Osteoblast (primary cell): ENCODE measurements around the gene OR5AR1. TPM values are rescaled to one million over a fixed set of nuclear protein-coding genes. Genes with fewer than 3 reads are reported as not detected.

Experiments used
- DNase-seq: peaks from one replicate; pipeline ENCODE4 v3.0.0; 2011; ENCODE audit warnings: low spot score, mixed read lengths; ENCODE audit not compliant: insufficient read length; ENCODE audit errors: missing footprints
- H2AFZ ChIP-seq: 2 replicates; pipeline ENCODE4 v1.6.0; 2011; ENCODE audit warnings: mild to moderate bottlenecking, low read length
- H3K27ac ChIP-seq: 2 replicates; pipeline ENCODE4 v1.5.1; 2011; ENCODE audit warnings: mild to moderate bottlenecking, low read depth, low read length, moderate library complexity
- H3K27me3 ChIP-seq: 2 replicates; pipeline ENCODE4 v1.6.0; 2012; ENCODE audit warnings: mild to moderate bottlenecking, control low read depth, inconsistent platforms, low read length, moderate library complexity; ENCODE audit not compliant: insufficient read depth
- H3K36me3 ChIP-seq: 2 replicates; pipeline ENCODE4 v1.5.1; 2011; ENCODE audit warnings: mild to moderate bottlenecking, low read length, control low read depth, moderate library complexity; ENCODE audit not compliant: insufficient read depth
- H3K4me1 ChIP-seq: 2 replicates; pipeline ENCODE4 v1.5.1; 2011; ENCODE audit warnings: mild to moderate bottlenecking, low read length, control low read depth, moderate library complexity; ENCODE audit not compliant: insufficient read depth
- H3K4me2 ChIP-seq: 2 replicates; pipeline ENCODE4 v1.6.0; 2011; ENCODE audit warnings: mild to moderate bottlenecking, low read length; ENCODE audit not compliant: insufficient read depth
- H3K4me3 ChIP-seq: fragments of 200-600 bp; sonication (generic); 3 replicates; pipeline ENCODE4 v1.5.1; 2012; ENCODE audit warnings: mild to moderate bottlenecking, low read length, inconsistent platforms; ENCODE audit not compliant: insufficient read depth
- H3K79me2 ChIP-seq: 2 replicates; pipeline ENCODE4 v1.6.0; 2012; ENCODE audit warnings: mild to moderate bottlenecking, low read length, control low read depth, inconsistent platforms; ENCODE audit not compliant: insufficient read depth
- H3K9me3 ChIP-seq: 2 replicates; pipeline ENCODE4 v1.5.1; 2011; ENCODE audit warnings: low read depth, low read length, control low read depth
- H4K20me1 ChIP-seq: 2 replicates; pipeline ENCODE4 v1.6.0; 2012; ENCODE audit warnings: mild to moderate bottlenecking, low read length, control low read depth; ENCODE audit not compliant: insufficient read depth
- small RNA-seq: library from RNA; depleted of rRNA; stranded (forward); fragments of <200 nt; gene quantifications from one replicate; pipeline ENCODE3, GENCODE V24; 2012
- total RNA-seq: library from RNA; depleted of rRNA; stranded (reverse); fragments of >200 nt; gene quantifications from 2 replicates; pipeline ENCODE4 v1.2.3, GENCODE V29; 2012
- TF ChIP-seq, protein P1 (sequence below): IDR thresholded peaks from 2 replicates; pipeline ENCODE4 v1.5.1; 2011; ENCODE audit warnings: mild to moderate bottlenecking, low read depth, low read length, moderate library complexity; ENCODE audit errors: extremely low read depth

Gene OR5AR1
- total RNA-seq, 1 donor: not detected

DNA sequence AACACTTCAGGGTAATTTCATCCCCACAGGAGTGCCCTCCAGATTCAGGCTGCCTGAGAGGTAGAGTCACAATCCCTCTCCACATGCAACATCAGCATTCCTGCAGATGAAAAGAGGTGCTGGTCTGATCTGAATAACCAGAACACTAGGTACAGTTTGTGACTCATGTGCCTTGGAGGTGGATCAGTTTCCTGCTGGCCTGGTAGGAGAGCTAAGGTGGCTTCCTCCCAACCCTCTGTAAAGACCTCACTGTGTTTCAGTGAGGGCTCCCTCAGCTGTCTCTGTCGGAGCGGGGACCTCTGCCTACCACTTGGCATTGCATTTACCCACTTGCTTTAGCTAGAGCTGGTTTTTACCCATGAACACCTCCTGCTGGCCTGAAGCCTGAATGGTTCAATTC is 43.0 kb downstream of the OR5AR1 start:
- Histone ChIP-seq H3K4me2 (no peak overlapping the region), H3K36me3 (no peaks in the 10 kb centered on the region), H3K27ac (no peak overlapping the region), H2AFZ (no peak overlapping the region), H4K20me1 (no peaks in the 10 kb centered on the region), H3K9me3 (peaks cover 2% of the 10 kb centered on the region), H3K79me2 (no peaks in the 10 kb centered on the region), H3K27me3 (no peaks in the 10 kb centered on the region), H3K4me3 (no peak overlapping the region), H3K4me1 (no peaks in the 10 kb centered on the region)
- no peak for DNase-seq
- TF ChIP-seq, protein P1, sequence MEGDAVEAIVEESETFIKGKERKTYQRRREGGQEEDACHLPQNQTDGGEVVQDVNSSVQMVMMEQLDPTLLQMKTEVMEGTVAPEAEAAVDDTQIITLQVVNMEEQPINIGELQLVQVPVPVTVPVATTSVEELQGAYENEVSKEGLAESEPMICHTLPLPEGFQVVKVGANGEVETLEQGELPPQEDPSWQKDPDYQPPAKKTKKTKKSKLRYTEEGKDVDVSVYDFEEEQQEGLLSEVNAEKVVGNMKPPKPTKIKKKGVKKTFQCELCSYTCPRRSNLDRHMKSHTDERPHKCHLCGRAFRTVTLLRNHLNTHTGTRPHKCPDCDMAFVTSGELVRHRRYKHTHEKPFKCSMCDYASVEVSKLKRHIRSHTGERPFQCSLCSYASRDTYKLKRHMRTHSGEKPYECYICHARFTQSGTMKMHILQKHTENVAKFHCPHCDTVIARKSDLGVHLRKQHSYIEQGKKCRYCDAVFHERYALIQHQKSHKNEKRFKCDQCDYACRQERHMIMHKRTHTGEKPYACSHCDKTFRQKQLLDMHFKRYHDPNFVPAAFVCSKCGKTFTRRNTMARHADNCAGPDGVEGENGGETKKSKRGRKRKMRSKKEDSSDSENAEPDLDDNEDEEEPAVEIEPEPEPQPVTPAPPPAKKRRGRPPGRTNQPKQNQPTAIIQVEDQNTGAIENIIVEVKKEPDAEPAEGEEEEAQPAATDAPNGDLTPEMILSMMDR: no peak

DNA sequence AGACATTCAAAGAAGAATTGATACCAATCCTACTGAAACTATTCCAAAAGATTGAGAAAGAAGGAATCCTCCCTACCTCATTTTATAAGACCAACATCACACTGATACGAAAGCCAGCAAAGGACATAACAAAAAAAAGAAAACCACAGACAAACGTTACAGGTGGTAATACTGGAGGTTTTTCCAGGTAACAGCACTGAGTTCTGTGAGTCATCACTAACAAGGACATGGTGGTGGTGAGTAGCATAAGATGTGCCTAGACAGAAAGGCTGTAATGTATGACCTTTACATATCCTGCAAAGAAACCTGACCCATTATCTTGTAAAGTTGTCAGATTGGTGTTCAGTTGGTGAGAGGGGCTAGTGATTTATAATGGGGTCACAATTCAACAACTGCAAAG is 50.7 kb downstream of the OR5AR1 start:
- Histone ChIP-seq H3K4me2 (no peak overlapping the region), H3K27me3 (no peaks in the 10 kb centered on the region), H2AFZ (no peak overlapping the region), H3K27ac (no peak overlapping the region), H3K79me2 (no peaks in the 10 kb centered on the region), H3K4me3 (no peak overlapping the region), H3K9me3 (peaks cover 2% of the 10 kb centered on the region), H3K36me3 (no peaks in the 10 kb centered on the region), H4K20me1 (no peaks in the 10 kb centered on the region), H3K4me1 (no peaks in the 10 kb centered on the region)
- DNase-seq: no peak
- TF ChIP-seq, protein P1: no peak

Small RNAs within 50 kb of the gene (small RNA-seq; reads per million reads assigned to genes)
- not detected for gene AP004245.1

Other genes with a start within 250 kb of the OR5AR1 start
- gene OR5M3, start 190.3 kb upstream of the OR5AR1 start, total RNA-seq: not detected in 2 replicates
- gene OR5M8, start 172.3 kb upstream of the OR5AR1 start, total RNA-seq: not detected in 2 replicates
- not detected in 2 replicates for gene OR5M11, start 120.4 kb upstream of the OR5AR1 start, total RNA-seq
- gene OR5M10, start 86.0 kb upstream of the OR5AR1 start, total RNA-seq: not detected in 2 replicates
- not detected in 2 replicates for gene OR5M1, start 48.8 kb upstream of the OR5AR1 start, total RNA-seq
- gene OR5AP2, start 21.2 kb upstream of the OR5AR1 start, total RNA-seq: not detected in 2 replicates
- gene OR9G1, start 35.4 kb downstream of the OR5AR1 start, total RNA-seq: not detected in 2 replicates
- gene OR9G4, start 85.0 kb downstream of the OR5AR1 start, total RNA-seq: not detected in 2 replicates